IMR-90 (cell line): Measurements from ENCODE around the gene CHRNA3. TPM values are rescaled to one million over a fixed set of nuclear protein-coding genes. Genes with fewer than 3 reads are reported as not detected.

Experiments
- ATAC-seq: fragments of 200-7000 bp; cut with Tn5 transposase; 2 replicates; pipeline ENCODE4 v1.9.1; 2020; ENCODE audit warnings: low read depth, mild to moderate bottlenecking, moderate library complexity
- BruUV-seq: library from RNA; stranded (reverse); fragments of 400-500 nt; replicated peaks from 2 replicates; lab custom pipeline; 2021; lab: Mats Ljungman, UMichigan
- CTCF ChIA-PET: fragments of 300-600 bp; formaldehyde crosslinking; extraction: SDS; loops from one replicate; lab custom pipeline; 2021; ENCODE audit warnings: antibody characterized with exemption; lab: Yijun Ruan, JAX
- POLR2A ChIA-PET: fragments of 300-600 bp; sonication (Branson Sonifier 250); formaldehyde crosslinking; loops from one replicate; lab custom pipeline; 2022; ENCODE audit warnings: antibody characterized with exemption; ENCODE audit not compliant: unreplicated experiment; lab: Charles Lee
- DNase-seq: peaks from one replicate; pipeline ENCODE4 v3.0.0; 2013
- H2AFZ ChIP-seq: replicated peaks from 2 replicates; pipeline ENCODE3; 2013; ENCODE audit warnings: low read length, mild to moderate bottlenecking; ENCODE audit not compliant: poor library complexity
- H2AK5ac ChIP-seq: 2 replicates; pipeline ENCODE4 v1.6.1; 2013; ENCODE audit warnings: low read depth, low read length, inconsistent platforms
- H2AK9ac ChIP-seq: replicated peaks from 2 replicates; pipeline ENCODE3; 2013; ENCODE audit warnings: mild to moderate bottlenecking, low read depth, low read length, moderate library complexity; ENCODE audit not compliant: poor library complexity
- H2BK120ac ChIP-seq: 2 replicates; pipeline ENCODE4 v1.6.1; 2013; ENCODE audit warnings: low read depth, low read length, inconsistent platforms
- H2BK15ac ChIP-seq: 3 replicates; pipeline ENCODE4 v1.6.1; 2013; ENCODE audit warnings: low read depth, low read length, inconsistent platforms
- H2BK20ac ChIP-seq: 2 replicates; pipeline ENCODE4 v1.6.1; 2013; ENCODE audit warnings: low read depth, mild to moderate bottlenecking, inconsistent platforms, low read length, moderate library complexity
- H2BK5ac ChIP-seq: 2 replicates; pipeline ENCODE4 v1.6.1; 2013; ENCODE audit warnings: mild to moderate bottlenecking, low read depth, low read length, inconsistent platforms; ENCODE audit not compliant: poor library complexity, severe bottlenecking
- H3K14ac ChIP-seq: replicated peaks from 2 replicates; pipeline ENCODE4 v1.6.1; 2013; ENCODE audit warnings: low read depth, low read length, inconsistent platforms
- H3K18ac ChIP-seq: 2 replicates; pipeline ENCODE4 v1.6.1; 2013; ENCODE audit warnings: low read depth, low read length, control low read depth
- H3K23ac ChIP-seq: 2 replicates; pipeline ENCODE4 v1.6.1; 2013; ENCODE audit warnings: low read depth, low read length, inconsistent platforms
- H3K27ac ChIP-seq: 2 replicates; pipeline ENCODE4 v1.5.1; 2013; ENCODE audit warnings: mild to moderate bottlenecking, control low read depth, low read length; ENCODE audit not compliant: insufficient read depth
- H3K27me3 ChIP-seq: 2 replicates; pipeline ENCODE4 v1.6.1; 2013; ENCODE audit warnings: low read length; ENCODE audit not compliant: control insufficient read depth, insufficient read depth
- H3K36me3 ChIP-seq: 2 replicates; pipeline ENCODE4 v1.6.1; 2013; ENCODE audit warnings: low read length, mixed read lengths; ENCODE audit not compliant: control insufficient read depth, insufficient read depth
- H3K4ac ChIP-seq: 2 replicates; pipeline ENCODE4 v1.6.1; 2013; ENCODE audit warnings: low read depth, low read length, inconsistent platforms
- H3K4me1 ChIP-seq: 2 replicates; pipeline ENCODE4 v1.6.1; 2013; ENCODE audit warnings: low read length, mixed read lengths; ENCODE audit not compliant: control insufficient read depth, insufficient read depth
- H3K4me2 ChIP-seq: 2 replicates; pipeline ENCODE4 v1.6.1; 2013; ENCODE audit warnings: low read depth, mild to moderate bottlenecking, control low read depth, low read length, moderate library complexity
- H3K4me3 ChIP-seq: 2 replicates; pipeline ENCODE4 v1.5.1; 2013; ENCODE audit warnings: low read depth, mild to moderate bottlenecking, control low read depth, low read length, moderate library complexity; ENCODE audit not compliant: insufficient read depth
- H3K56ac ChIP-seq: 2 replicates; pipeline ENCODE4 v1.6.1; 2013; ENCODE audit warnings: low read length, inconsistent platforms; ENCODE audit not compliant: insufficient read depth; ENCODE audit errors: extremely low read depth
- H3K79me1 ChIP-seq, 2 experiments: 2 replicates each; pipeline ENCODE4 v1.6.1; 2013; ENCODE audit warnings: low read length in 2 of 2, inconsistent platforms in 1 of 2, low read depth in 1 of 2
- H3K9ac ChIP-seq: 2 replicates; pipeline ENCODE4 v1.6.1; 2013; ENCODE audit warnings: low read depth, low read length, control low read depth
- H3K9me1 ChIP-seq: 2 replicates; pipeline ENCODE4 v1.6.1; 2013; ENCODE audit warnings: low read length, inconsistent platforms; ENCODE audit not compliant: insufficient read depth
- H3K9me3 ChIP-seq: 2 replicates; pipeline ENCODE4 v1.6.1; 2013; ENCODE audit warnings: low read length; ENCODE audit not compliant: control insufficient read depth, insufficient read depth
- H4K20me1 ChIP-seq: 2 replicates; pipeline ENCODE4 v1.6.1; 2013; ENCODE audit warnings: low read length, inconsistent platforms; ENCODE audit not compliant: insufficient read depth
- H4K5ac ChIP-seq: 2 replicates; pipeline ENCODE4 v1.6.1; 2013; ENCODE audit warnings: mild to moderate bottlenecking, low read depth, low read length, control low read depth
- H4K8ac ChIP-seq, 2 experiments: 2 replicates each; pipeline ENCODE4 v1.6.1; 2013; ENCODE audit warnings: low read depth in 2 of 2, low read length in 2 of 2, control low read depth in 1 of 2, inconsistent platforms in 1 of 2
- H4K91ac ChIP-seq: 2 replicates; pipeline ENCODE4 v1.6.1; 2013; ENCODE audit warnings: low read depth, low read length, inconsistent platforms; ENCODE audit not compliant: insufficient read depth
- BHLHE40 ChIP-seq: fragments of 150-350 bp; IDR thresholded peaks from 2 replicates; pipeline ENCODE4 v1.6.1; 2016; ENCODE audit warnings: mild to moderate bottlenecking, low read depth, low read length
- CHD1 ChIP-seq: IDR thresholded peaks from 2 replicates; pipeline ENCODE4 v1.6.1; 2012; ENCODE audit warnings: low read depth, low read length, improper control_type of control experiment
- ELK1 ChIP-seq: fragments of 150-350 bp; IDR thresholded peaks from 2 replicates; pipeline ENCODE4 v1.6.1; 2016; ENCODE audit warnings: low read depth, mild to moderate bottlenecking, low read length, moderate library complexity, borderline replicate concordance
- MAFK ChIP-seq: IDR thresholded peaks from 2 replicates; pipeline ENCODE4 v1.6.1; 2012; ENCODE audit warnings: low read depth, low read length, improper control_type of control experiment
- MAZ ChIP-seq: IDR thresholded peaks from 2 replicates; pipeline ENCODE4 v1.6.1; 2012; ENCODE audit warnings: low read depth, mild to moderate bottlenecking, low read length, improper control_type of control experiment, moderate library complexity, borderline replicate concordance
- MXI1 ChIP-seq: IDR thresholded peaks from 2 replicates; pipeline ENCODE4 v1.6.1; 2012; ENCODE audit warnings: low read depth, mild to moderate bottlenecking, low read length, moderate library complexity, borderline replicate concordance
- NFE2L2 ChIP-seq: fragments of 150-350 bp; IDR thresholded peaks from 2 replicates; pipeline ENCODE4 v1.6.1; 2016; ENCODE audit warnings: low read depth, mild to moderate bottlenecking, low read length
- POLR2A ChIP-seq: IDR thresholded peaks from 2 replicates; pipeline ENCODE4 v1.6.1; 2012; ENCODE audit warnings: mild to moderate bottlenecking, low read depth, low read length
- RAD21 ChIP-seq: IDR thresholded peaks from 2 replicates; pipeline ENCODE4 v1.6.1; 2012; ENCODE audit warnings: low read length, improper control_type of control experiment
- RCOR1 ChIP-seq: IDR thresholded peaks from 2 replicates; pipeline ENCODE4 v1.6.1; 2012; ENCODE audit warnings: mild to moderate bottlenecking, low read length, improper control_type of control experiment; ENCODE audit not compliant: insufficient replicate concordance
- RFX5 ChIP-seq: IDR thresholded peaks from 2 replicates; pipeline ENCODE4 v1.8.0; 2012; ENCODE audit warnings: low read depth, mild to moderate bottlenecking, low read length, moderate library complexity
- SMC3 ChIP-seq: fragments of 150-350 bp; IDR thresholded peaks from 2 replicates; pipeline ENCODE4 v1.6.1; 2016; ENCODE audit warnings: low read depth, mild to moderate bottlenecking, antibody characterized with exemption, low read length, moderate library complexity
- USF2 ChIP-seq: fragments of 150-350 bp; IDR thresholded peaks from 2 replicates; pipeline ENCODE4 v1.6.1; 2017; ENCODE audit warnings: mild to moderate bottlenecking, antibody characterized with exemption, low read length, low read depth
- WGBS, 2 experiments: methylation state at CpG; one replicate each; pipeline versions ENCODE4 v1.1.5 to v1.1.7; 2013; ENCODE audit warnings: missing lambda C conversion rate in 2 of 2; ENCODE audit not compliant: insufficient read length in 1 of 2; ENCODE audit errors: extremely low coverage in 2 of 2; 5-methylcytosine and 5-hydroxymethylcytosine counted together
- dilution Hi-C: fragments of 300-500 bp; cut with HindIII; formaldehyde crosslinking; loops from one replicate; pipeline ENCODE4 v1.14.3; 2018; ENCODE audit warnings: low sequenced_read_pairs; ENCODE audit not compliant: unreplicated experiment
- in situ Hi-C: fragments of 300-500 bp; cut with MboI; formaldehyde crosslinking; loops from 3 replicates; pipeline ENCODE4 v1.14.3; 2019; ENCODE audit warnings: low sequenced_read_pairs, inconsistent platforms, mixed read lengths
- intact Hi-C: fragments of 100-400 bp; cut with micrococcal nuclease; formaldehyde crosslinking; loops from 2 replicates; pipeline ENCODE4 v1.10.0; 2022
- polyA plus RNA-seq, 3 experiments: library from polyadenylated mRNA; depleted of rRNA; stranded (reverse); fragments of >200 nt; gene quantifications; 2 replicates each; pipeline ENCODE4 v1.2.3, GENCODE V29; 2012; ENCODE audit warnings: low replicate concordance in 1 of 3
- total RNA-seq: library from RNA; depleted of rRNA; stranded (reverse); fragments of >200 nt; gene quantifications from 2 replicates; pipeline ENCODE4 v1.2.3, GENCODE V29; 2012

CHRNA3 gene
- total and polyA plus RNA-seq, 2 of the 4 experiments (the other 2 are of a cell fraction): not detected

- no peaks in the 10 kb centered on the region for H3K9me1 ChIP-seq
- intact Hi-C loops: loop anchor here (10.0 kb wide), 1 partner anchor 267 kb away; no protein-coding TSS in a partner anchor
- H2BK15ac ChIP-seq: no peak overlapping the region
- H3K79me1 ChIP-seq: no peaks in the 10 kb centered on the region
- H2AK5ac ChIP-seq: no peak overlapping the region
- no TSS peak for BruUV-seq
- no peak overlapping the region for H2AFZ ChIP-seq
- no peak overlapping the region for H3K4me2 ChIP-seq
- H3K27me3 ChIP-seq: peaks cover 37% of the 10 kb centered on the region
- H3K4me3 ChIP-seq: no peak overlapping the region
- ChIA-PET CTCF (interaction anchor here (0.6 kb wide), 1 partner anchor 1681 kb away, joined by 3 read pairs; no protein-coding TSS in a partner anchor), POLR2A (no interaction called here)
- no peak overlapping the region for H4K91ac ChIP-seq
- TF ChIP-seq RCOR1 (no peak), POLR2A (no peak), USF2 (no peak), ELK1 (no peak), RAD21 (no peak), CHD1 (no peak), MAZ (no peak), SMC3 (no peak), MAFK (no peak), RFX5 (no peak), MXI1 (no peak), BHLHE40 (no peak), NFE2L2 (no peak)
- no peaks in the 10 kb centered on the region for H3K4me1 ChIP-seq
- no peak overlapping the region for H3K9ac ChIP-seq
- H3K14ac ChIP-seq: no peak overlapping the region
- no peak overlapping the region for H3K56ac ChIP-seq
- no peak overlapping the region for H4K5ac ChIP-seq
- H4K20me1 ChIP-seq: peaks cover 6% of the 10 kb centered on the region
- no peak overlapping the region for H4K8ac ChIP-seq
- no peak overlapping the region for H3K27ac ChIP-seq
- H2BK5ac ChIP-seq: no peak overlapping the region
- dilution Hi-C loops: no loop called here
- no peak overlapping the region for H2BK120ac ChIP-seq
- no peaks in the 10 kb centered on the region for H3K9me3 ChIP-seq
- H3K18ac ChIP-seq: no peak overlapping the region
- WGBS, 2 experiments: no CpG with 5 or more reads among the region's 5 CpGs
- no peak for DNase-seq
- no peak overlapping the region for H2AK9ac ChIP-seq
- no peak overlapping the region for H3K23ac ChIP-seq
- in situ Hi-C loops: loop anchor here (5.0 kb wide), 1 partner anchor 90 kb away; no protein-coding TSS in a partner anchor
- ATAC-seq: no peak
- H2BK20ac ChIP-seq: no peak overlapping the region
- no peak overlapping the region for H3K4ac ChIP-seq
- no peaks in the 10 kb centered on the region for H3K36me3 ChIP-seq
Observed at GRCh38 chr15:78617516-78617915, 3.3 kb downstream of the CHRNA3 start.
